ENCODE results near the gene TSKU. TPM values are rescaled to one million over a fixed set of nuclear protein-coding genes. Genes with fewer than 3 reads are reported as not detected.
"Not testable (repeated sequence)": the region's sequence is repeated elsewhere in the genome, so short reads cannot be mapped to it uniquely, and the experiment has no call there.

The TSKU gene
- total RNA-seq, 1 donor = not detected

- H3K9me3 ChIP-seq (ENCODE audit: low read depth, low read length) = no peaks in the 10 kb centered on the region
- no peak overlapping the region for H3K4me3 ChIP-seq (ENCODE audit: low read length)
- H3K27me3 ChIP-seq (ENCODE audit: insufficient read depth, low read length) = peaks cover 43% of the 10 kb centered on the region
- H3K4me1 ChIP-seq (ENCODE audit: insufficient read depth, low read length) = peaks cover 15% of the 10 kb centered on the region
Observed at GRCh38 chr11:76786441-76787014, 3.4 kb downstream of the TSKU start.

GRCh38 chr11:76787271-76787670, 4.1 kb downstream of the TSKU start:
- Histone ChIP-seq H3K27me3 (ENCODE audit: insufficient read depth, low read length) (peaks cover 37% of the 10 kb centered on the region), H3K4me1 (ENCODE audit: insufficient read depth, low read length) (peaks cover 15% of the 10 kb centered on the region), H3K4me3 (ENCODE audit: low read length) (no peak overlapping the region), H3K9me3 (ENCODE audit: low read depth, low read length) (no peaks in the 10 kb centered on the region)

- H3K4me3 ChIP-seq (ENCODE audit: low read length) = no peak overlapping the region
- H3K9me3 ChIP-seq (ENCODE audit: low read depth, low read length) = no peaks in the 10 kb centered on the region
- peaks cover 30% of the 10 kb centered on the region for H3K27me3 ChIP-seq (ENCODE audit: insufficient read depth, low read length)
- H3K4me1 ChIP-seq (ENCODE audit: insufficient read depth, low read length) = peaks cover 11% of the 10 kb centered on the region
Observed at GRCh38 chr11:76787911-76788596, 4.9 kb downstream of the TSKU start.

GRCh38 chr11:76788661-76789442, 5.7 kb downstream of the TSKU start:
- no peak overlapping the region for H3K4me3 ChIP-seq (ENCODE audit: low read length)
- peaks cover 5% of the 10 kb centered on the region for H3K4me1 ChIP-seq (ENCODE audit: insufficient read depth, low read length)
- no peaks in the 10 kb centered on the region for H3K9me3 ChIP-seq (ENCODE audit: low read depth, low read length)
- peaks cover 27% of the 10 kb centered on the region for H3K27me3 ChIP-seq (ENCODE audit: insufficient read depth, low read length)

GRCh38 chr11:76789443-76789719, 6.2 kb downstream of the TSKU start:
- Histone ChIP-seq H3K4me1 (ENCODE audit: insufficient read depth, low read length) (peaks cover under 1% of the 10 kb centered on the region), H3K4me3 (ENCODE audit: low read length) (no peak overlapping the region), H3K27me3 (ENCODE audit: insufficient read depth, low read length) (peaks cover 22% of the 10 kb centered on the region), H3K9me3 (ENCODE audit: low read depth, low read length) (no peaks in the 10 kb centered on the region)

- peaks cover 13% of the 10 kb centered on the region for H3K27me3 ChIP-seq (ENCODE audit: insufficient read depth, low read length)
- H3K4me1 ChIP-seq (ENCODE audit: insufficient read depth, low read length) = no peaks in the 10 kb centered on the region
- H3K4me3 ChIP-seq (ENCODE audit: low read length) = no peak overlapping the region
- H3K9me3 ChIP-seq (ENCODE audit: low read depth, low read length) = no peaks in the 10 kb centered on the region
Observed at GRCh38 chr11:76790251-76790650, 7.1 kb downstream of the TSKU start.

- H3K9me3 ChIP-seq (ENCODE audit: low read depth, low read length); H3K4me3 ChIP-seq (ENCODE audit: low read length); H3K4me1 ChIP-seq (ENCODE audit: insufficient read depth, low read length); H3K27me3 ChIP-seq (ENCODE audit: insufficient read depth, low read length): not testable (repeated sequence)
Observed at GRCh38 chr11:76791002-76791770, 8.0 kb downstream of the TSKU start.

GRCh38 chr11:76791861-76792260, 8.7 kb downstream of the TSKU start:
- Histone ChIP-seq H3K4me3 (ENCODE audit: low read length) (no peak overlapping the region), H3K9me3 (ENCODE audit: low read depth, low read length) (no peaks in the 10 kb centered on the region), H3K27me3 (ENCODE audit: insufficient read depth, low read length) (no peaks in the 10 kb centered on the region), H3K4me1 (ENCODE audit: insufficient read depth, low read length) (no peaks in the 10 kb centered on the region)

- no peaks in the 10 kb centered on the region for H3K27me3 ChIP-seq (ENCODE audit: insufficient read depth, low read length)
- H3K9me3 ChIP-seq (ENCODE audit: low read depth, low read length) = no peaks in the 10 kb centered on the region
- no peak overlapping the region for H3K4me3 ChIP-seq (ENCODE audit: low read length)
- no peaks in the 10 kb centered on the region for H3K4me1 ChIP-seq (ENCODE audit: insufficient read depth, low read length)
Observed at GRCh38 chr11:76792505-76793264, 9.5 kb downstream of the TSKU start.

- no peaks in the 10 kb centered on the region for H3K9me3 ChIP-seq (ENCODE audit: low read depth, low read length)
- no peak overlapping the region for H3K4me3 ChIP-seq (ENCODE audit: low read length)
- H3K27me3 ChIP-seq (ENCODE audit: insufficient read depth, low read length) = no peaks in the 10 kb centered on the region
- H3K4me1 ChIP-seq (ENCODE audit: insufficient read depth, low read length) = no peaks in the 10 kb centered on the region
Observed at GRCh38 chr11:76793391-76794291, 10.5 kb downstream of the TSKU start.

GRCh38 chr11:76794371-76795289, 11.5 kb downstream of the TSKU start:
- no peaks in the 10 kb centered on the region for H3K27me3 ChIP-seq (ENCODE audit: insufficient read depth, low read length)
- H3K9me3 ChIP-seq (ENCODE audit: low read depth, low read length) = no peaks in the 10 kb centered on the region
- H3K4me1 ChIP-seq (ENCODE audit: insufficient read depth, low read length) = peaks cover 7% of the 10 kb centered on the region
- no peak overlapping the region for H3K4me3 ChIP-seq (ENCODE audit: low read length)

- peaks cover 9% of the 10 kb centered on the region for H3K4me1 ChIP-seq (ENCODE audit: insufficient read depth, low read length)
Observed at GRCh38 chr11:76795290-76795935, 12.3 kb downstream of the TSKU start.

More at GRCh38 chr11:76795290-76795935, 12.3 kb downstream of the TSKU start:
- no peaks in the 10 kb centered on the region for H3K27me3 ChIP-seq (ENCODE audit: insufficient read depth, low read length)
- H3K9me3 ChIP-seq (ENCODE audit: low read depth, low read length) = no peaks in the 10 kb centered on the region
- H3K4me3 ChIP-seq (ENCODE audit: low read length) = no peak overlapping the region
